DMS79 treated with DMSO at 0.1 percent for 48 hours (cell line): ENCODE data around the gene TSPYL4.

Source experiments
- DNase-seq: peaks from one replicate; lab custom pipeline; 2025; lab: John Stamatoyannopoulos, UW

The TSPYL4 gene

GRCh38 chr6:116268589-116269293 is 14.9 kb upstream of the TSPYL4 start:
- DNase-seq, result peak; percentile 21

- DNase-seq, result no peak
Observed at GRCh38 chr6:116267836-116268588, 14.1 kb upstream of the TSPYL4 start.

- no peak for DNase-seq
Observed at GRCh38 chr6:116266803-116267202, 12.9 kb upstream of the TSPYL4 start.

- DNase-seq, result no peak
Observed at GRCh38 chr6:116265041-116265829, 11.4 kb upstream of the TSPYL4 start.

GRCh38 chr6:116263353-116263752 is 9.5 kb upstream of the TSPYL4 start:
- no peak for DNase-seq

- DNase-seq, result no peak
Observed at GRCh38 chr6:116258520-116258919, 4.6 kb upstream of the TSPYL4 start.

- no peak for DNase-seq
Observed at GRCh38 chr6:116256694-116257093, 2.8 kb upstream of the TSPYL4 start.

GRCh38 chr6:116255246-116255800 is 1.4 kb upstream of the TSPYL4 start:
- peak; percentile 53 for DNase-seq

GRCh38 chr6:116254297-116255056 is 602 bp upstream of the TSPYL4 start:
- peak; percentile 53 for DNase-seq

GRCh38 chr6:116253188-116253504 is 729 bp downstream of the TSPYL4 start:
- no peak for DNase-seq

- DNase-seq, result no peak
Observed at GRCh38 chr6:116251568-116252384, 2.1 kb downstream of the TSPYL4 start.

GRCh38 chr6:116248577-116248976 is 5.3 kb downstream of the TSPYL4 start:
- DNase-seq, result no peak

GRCh38 chr6:116247285-116247684 is 6.6 kb downstream of the TSPYL4 start:
- DNase-seq, result no peak

GRCh38 chr6:116246089-116246488 is 7.8 kb downstream of the TSPYL4 start:
- no peak for DNase-seq

GRCh38 chr6:116244284-116244683 is 9.6 kb downstream of the TSPYL4 start:
- DNase-seq, result no peak

GRCh38 chr6:116239856-116240255 is 14.0 kb downstream of the TSPYL4 start:
- no peak for DNase-seq

GRCh38 chr6:116239256-116239655 is 14.6 kb downstream of the TSPYL4 start:
- DNase-seq, result no peak

GRCh38 chr6:116238083-116238482 is 15.8 kb downstream of the TSPYL4 start:
- DNase-seq, result no peak

GRCh38 chr6:116234689-116235088 is 19.2 kb downstream of the TSPYL4 start:
- no peak for DNase-seq

GRCh38 chr6:116229287-116229913 is 24.5 kb downstream of the TSPYL4 start:
- no peak for DNase-seq
